ENCODE measurements around the gene NYNRIN.

The NYNRIN gene

GRCh38 chr14:24415421-24416253, 16.8 kb downstream of the NYNRIN start:
- DNase-seq (ENCODE audit: low spot score): no peak

- no peak for DNase-seq (ENCODE audit: low spot score)
Observed at GRCh38 chr14:24416254-24416931, 17.6 kb downstream of the NYNRIN start.

- no peak for DNase-seq (ENCODE audit: low spot score)
Observed at GRCh38 chr14:24416932-24417619, 18.3 kb downstream of the NYNRIN start.

GRCh38 chr14:24417832-24418491, 19.2 kb downstream of the NYNRIN start:
- no peak for DNase-seq (ENCODE audit: low spot score)

GRCh38 chr14:24418492-24418873, 19.7 kb downstream of the NYNRIN start:
- DNase-seq (ENCODE audit: low spot score): no peak

GRCh38 chr14:24422261-24422660, 23.5 kb downstream of the NYNRIN start:
- peak; percentile 32 for DNase-seq (ENCODE audit: low spot score)

GRCh38 chr14:24422694-24423601, 24.1 kb downstream of the NYNRIN start:
- DNase-seq (ENCODE audit: low spot score): no peak

- peak; percentile 89 for DNase-seq (ENCODE audit: low spot score)
Observed at GRCh38 chr14:24425704-24426103, 26.9 kb downstream of the NYNRIN start.

- DNase-seq (ENCODE audit: low spot score): no peak
Observed at GRCh38 chr14:24426150-24426911, 27.5 kb downstream of the NYNRIN start.

- DNase-seq (ENCODE audit: low spot score): peak; percentile 21
Observed at GRCh38 chr14:24426912-24427536, 28.2 kb downstream of the NYNRIN start.

GRCh38 chr14:24427537-24428508, 29.0 kb downstream of the NYNRIN start:
- DNase-seq (ENCODE audit: low spot score): no peak

- no peak for DNase-seq (ENCODE audit: low spot score)
Observed at GRCh38 chr14:24428628-24429394, 30.0 kb downstream of the NYNRIN start.

GRCh38 chr14:24429395-24430142, 30.8 kb downstream of the NYNRIN start, which contains the start of the genes CBLN3 and KHNYN:
CBLN3 (minus strand) TSS chr14:24429668; CDS start chr14:24429054, 614 bp downstream.
KHNYN (plus strand) TSS chr14:24429954; CDS start chr14:24430731, 777 bp downstream.
- peak; percentile 92 for DNase-seq (ENCODE audit: low spot score)

- DNase-seq (ENCODE audit: low spot score): peak; percentile 56
Observed at GRCh38 chr14:24430143-24430681, 31.4 kb downstream of the NYNRIN start.

GRCh38 chr14:24430682-24431568, 32.1 kb downstream of the NYNRIN start:
- peak; percentile 74 for DNase-seq (ENCODE audit: low spot score)
